PC-3 (cell line): ENCODE measurements around the gene ADGRG1.

Source experiments
- EZH2 ChIP-seq: fragments of 300-600 bp; sonication (generic); IDR thresholded peaks from one replicate; pipeline ENCODE4 v1.6.1; 2017; ENCODE audit warnings: antibody characterized with exemption, mild to moderate bottlenecking, low read length; ENCODE audit not compliant: unreplicated experiment
- EZH2phosphoT487 ChIP-seq: fragments of 300-600 bp; sonication (generic); IDR thresholded peaks from 2 replicates; pipeline ENCODE4 v1.6.1; 2018; ENCODE audit warnings: mild to moderate bottlenecking, antibody characterized with exemption, low read length, borderline replicate concordance
- TF ChIP-seq, protein P1 (sequence below): fragments of 300-600 bp; sonication (generic); conservative IDR thresholded peaks from 2 replicates; pipeline ENCODE4 v1.5.1; 2017; ENCODE audit warnings: antibody characterized with exemption, low read depth, mild to moderate bottlenecking, low read length

DNA sequence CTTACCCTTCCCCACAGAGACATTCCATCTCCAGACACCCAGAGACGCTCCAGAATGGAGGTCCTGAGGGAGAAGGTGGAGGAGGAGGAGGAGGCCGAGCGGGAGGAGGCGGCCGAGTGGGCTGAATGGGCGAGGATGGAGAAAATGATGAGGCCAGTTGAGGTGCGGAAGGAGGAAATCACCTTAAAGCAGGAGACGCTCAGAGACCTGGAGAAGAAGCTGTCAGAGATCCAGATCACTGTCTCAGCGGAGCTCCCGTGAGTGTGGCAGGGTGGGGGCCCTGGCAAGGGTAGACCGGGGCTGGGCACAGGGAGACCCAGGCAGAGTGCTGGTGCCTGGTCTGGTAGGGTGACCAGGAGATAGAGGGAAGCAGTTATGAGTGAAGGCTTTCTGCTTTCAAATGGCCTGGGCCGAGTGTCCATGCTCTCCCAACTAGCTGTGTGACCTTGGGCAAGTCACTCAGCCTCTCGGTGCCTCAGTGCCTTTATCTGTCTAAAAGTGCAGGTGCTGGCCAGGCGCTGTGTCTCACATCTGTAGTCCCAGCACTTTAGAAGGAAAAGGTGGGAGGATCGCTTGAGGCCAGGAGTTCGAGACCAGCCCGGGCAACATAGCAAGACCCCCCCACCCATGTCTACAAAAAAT is 69.6 kb downstream of the ADGRG1 start:
- TF ChIP-seq EZH2, result no peak
- TF ChIP-seq, protein P1, sequence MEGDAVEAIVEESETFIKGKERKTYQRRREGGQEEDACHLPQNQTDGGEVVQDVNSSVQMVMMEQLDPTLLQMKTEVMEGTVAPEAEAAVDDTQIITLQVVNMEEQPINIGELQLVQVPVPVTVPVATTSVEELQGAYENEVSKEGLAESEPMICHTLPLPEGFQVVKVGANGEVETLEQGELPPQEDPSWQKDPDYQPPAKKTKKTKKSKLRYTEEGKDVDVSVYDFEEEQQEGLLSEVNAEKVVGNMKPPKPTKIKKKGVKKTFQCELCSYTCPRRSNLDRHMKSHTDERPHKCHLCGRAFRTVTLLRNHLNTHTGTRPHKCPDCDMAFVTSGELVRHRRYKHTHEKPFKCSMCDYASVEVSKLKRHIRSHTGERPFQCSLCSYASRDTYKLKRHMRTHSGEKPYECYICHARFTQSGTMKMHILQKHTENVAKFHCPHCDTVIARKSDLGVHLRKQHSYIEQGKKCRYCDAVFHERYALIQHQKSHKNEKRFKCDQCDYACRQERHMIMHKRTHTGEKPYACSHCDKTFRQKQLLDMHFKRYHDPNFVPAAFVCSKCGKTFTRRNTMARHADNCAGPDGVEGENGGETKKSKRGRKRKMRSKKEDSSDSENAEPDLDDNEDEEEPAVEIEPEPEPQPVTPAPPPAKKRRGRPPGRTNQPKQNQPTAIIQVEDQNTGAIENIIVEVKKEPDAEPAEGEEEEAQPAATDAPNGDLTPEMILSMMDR, result no peak
- no peak for TF ChIP-seq EZH2phosphoT487
